PFSK-1 (cell line): Measurements from ENCODE around the gene KCMF1.

ENCODE experiments used
- FOXP2 ChIP-seq: optimal IDR thresholded peaks from 2 replicates; pipeline ENCODE3; 2011; ENCODE audit warnings: borderline replicate concordance, control low read depth, inconsistent platforms; ENCODE audit not compliant: insufficient read depth; ENCODE audit errors: extremely low read length, extremely low read depth
- POLR2AphosphoS5 ChIP-seq: IDR thresholded peaks from 2 replicates; pipeline ENCODE4 v1.6.1; 2012; ENCODE audit warnings: low read depth, mild to moderate bottlenecking, control low read depth, low read length, moderate library complexity
- SIN3A ChIP-seq: IDR thresholded peaks from 2 replicates; pipeline ENCODE4 v1.6.1; 2012; ENCODE audit warnings: mild to moderate bottlenecking, low read length, moderate library complexity, borderline replicate concordance; ENCODE audit not compliant: insufficient read depth
- TAF1 ChIP-seq: IDR thresholded peaks from 2 replicates; pipeline ENCODE4 v1.6.1; 2012; ENCODE audit warnings: low read length, control low read depth, borderline replicate concordance; ENCODE audit not compliant: insufficient read depth
- TF ChIP-seq, protein P1 (sequence below), 2 experiments: IDR thresholded peaks; 2 replicates each; pipeline versions ENCODE4 v1.6.1 to v1.8.0; 2011 to 2012; ENCODE audit warnings: low read depth in 2 of 2, low read length in 2 of 2, control low read depth in 1 of 2, inconsistent platforms in 1 of 2, mild to moderate bottlenecking in 1 of 2, moderate library complexity in 1 of 2; ENCODE audit not compliant: insufficient read depth in 1 of 2

Gene KCMF1

DNA sequence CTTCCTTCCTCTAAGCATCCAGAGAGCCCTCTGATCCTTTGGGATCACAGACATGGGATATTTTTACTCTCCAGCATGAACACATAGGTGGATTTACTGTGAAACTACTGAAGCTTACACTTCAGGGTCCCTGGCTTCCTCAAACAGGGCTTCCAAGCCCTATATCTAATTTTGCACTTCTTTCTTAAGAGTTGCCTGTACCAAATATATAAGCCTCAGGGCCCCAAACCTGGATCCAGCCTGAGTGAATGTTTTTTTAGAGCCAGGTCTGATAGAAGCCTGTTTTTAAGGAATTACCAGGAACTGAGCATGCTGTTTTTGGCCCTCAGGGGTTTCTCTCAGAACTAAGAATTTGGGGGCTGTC, 13.2 kb upstream of the KCMF1 start:
- no peak for TF ChIP-seq TAF1
- no peak for TF ChIP-seq FOXP2
- TF ChIP-seq SIN3A = no peak
- TF ChIP-seq POLR2AphosphoS5 = no peak
- TF ChIP-seq, protein P1, sequence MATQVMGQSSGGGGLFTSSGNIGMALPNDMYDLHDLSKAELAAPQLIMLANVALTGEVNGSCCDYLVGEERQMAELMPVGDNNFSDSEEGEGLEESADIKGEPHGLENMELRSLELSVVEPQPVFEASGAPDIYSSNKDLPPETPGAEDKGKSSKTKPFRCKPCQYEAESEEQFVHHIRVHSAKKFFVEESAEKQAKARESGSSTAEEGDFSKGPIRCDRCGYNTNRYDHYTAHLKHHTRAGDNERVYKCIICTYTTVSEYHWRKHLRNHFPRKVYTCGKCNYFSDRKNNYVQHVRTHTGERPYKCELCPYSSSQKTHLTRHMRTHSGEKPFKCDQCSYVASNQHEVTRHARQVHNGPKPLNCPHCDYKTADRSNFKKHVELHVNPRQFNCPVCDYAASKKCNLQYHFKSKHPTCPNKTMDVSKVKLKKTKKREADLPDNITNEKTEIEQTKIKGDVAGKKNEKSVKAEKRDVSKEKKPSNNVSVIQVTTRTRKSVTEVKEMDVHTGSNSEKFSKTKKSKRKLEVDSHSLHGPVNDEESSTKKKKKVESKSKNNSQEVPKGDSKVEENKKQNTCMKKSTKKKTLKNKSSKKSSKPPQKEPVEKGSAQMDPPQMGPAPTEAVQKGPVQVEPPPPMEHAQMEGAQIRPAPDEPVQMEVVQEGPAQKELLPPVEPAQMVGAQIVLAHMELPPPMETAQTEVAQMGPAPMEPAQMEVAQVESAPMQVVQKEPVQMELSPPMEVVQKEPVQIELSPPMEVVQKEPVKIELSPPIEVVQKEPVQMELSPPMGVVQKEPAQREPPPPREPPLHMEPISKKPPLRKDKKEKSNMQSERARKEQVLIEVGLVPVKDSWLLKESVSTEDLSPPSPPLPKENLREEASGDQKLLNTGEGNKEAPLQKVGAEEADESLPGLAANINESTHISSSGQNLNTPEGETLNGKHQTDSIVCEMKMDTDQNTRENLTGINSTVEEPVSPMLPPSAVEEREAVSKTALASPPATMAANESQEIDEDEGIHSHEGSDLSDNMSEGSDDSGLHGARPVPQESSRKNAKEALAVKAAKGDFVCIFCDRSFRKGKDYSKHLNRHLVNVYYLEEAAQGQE (IDR thresholded peaks at IDR 0.05; ENCODE audit: insufficient read depth in 1 of 2, low read depth in 2 of 2, low read length in 2 of 2) = no peak

GRCh38 chr2:84958135-84959059, 12.6 kb upstream of the KCMF1 start:
- TF ChIP-seq FOXP2 (no peak), TAF1 (no peak), SIN3A (no peak), POLR2AphosphoS5 (no peak)
- TF ChIP-seq, protein P1 (IDR thresholded peaks at IDR 0.05; ENCODE audit: insufficient read depth in 1 of 2, low read depth in 2 of 2, low read length in 2 of 2) = no peak

GRCh38 chr2:84959095-84959565, 11.8 kb upstream of the KCMF1 start:
- TF ChIP-seq POLR2AphosphoS5 (no peak), SIN3A (no peak), TAF1 (no peak), FOXP2 (no peak)
- TF ChIP-seq, protein P1 (IDR thresholded peaks at IDR 0.05; ENCODE audit: insufficient read depth in 1 of 2, low read depth in 2 of 2, low read length in 2 of 2) = no peak

- TF ChIP-seq, protein P1 (IDR thresholded peaks at IDR 0.05; ENCODE audit: insufficient read depth in 1 of 2, low read depth in 2 of 2, low read length in 2 of 2) = no peak
- TF ChIP-seq FOXP2 (no peak), POLR2AphosphoS5 (no peak), SIN3A (no peak), TAF1 (no peak)
Measured at GRCh38 chr2:84959566-84960506, 11.1 kb upstream of the KCMF1 start.
